ENCODE data around the gene MTIF3.

DNA sequence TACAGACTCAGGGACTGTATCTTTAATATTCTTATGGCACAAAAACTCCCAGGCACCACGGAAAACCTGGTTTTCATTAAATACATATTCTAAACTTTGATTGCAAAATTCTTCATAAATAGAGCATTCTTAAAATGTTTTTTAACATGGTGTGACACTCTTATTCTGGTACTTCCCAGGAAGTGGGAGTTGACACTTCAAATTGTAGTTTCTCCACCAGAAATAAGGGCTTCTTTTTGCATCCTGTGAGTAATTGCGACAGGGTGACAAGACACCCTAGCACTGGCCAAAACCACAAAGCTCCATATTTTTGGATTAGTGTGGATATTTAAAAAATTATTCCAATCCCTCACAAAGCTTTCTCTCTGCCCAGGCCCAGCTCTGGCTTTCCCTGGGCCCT, 43.6 kb upstream of the MTIF3 start:
- TF ChIP-seq, protein P1, sequence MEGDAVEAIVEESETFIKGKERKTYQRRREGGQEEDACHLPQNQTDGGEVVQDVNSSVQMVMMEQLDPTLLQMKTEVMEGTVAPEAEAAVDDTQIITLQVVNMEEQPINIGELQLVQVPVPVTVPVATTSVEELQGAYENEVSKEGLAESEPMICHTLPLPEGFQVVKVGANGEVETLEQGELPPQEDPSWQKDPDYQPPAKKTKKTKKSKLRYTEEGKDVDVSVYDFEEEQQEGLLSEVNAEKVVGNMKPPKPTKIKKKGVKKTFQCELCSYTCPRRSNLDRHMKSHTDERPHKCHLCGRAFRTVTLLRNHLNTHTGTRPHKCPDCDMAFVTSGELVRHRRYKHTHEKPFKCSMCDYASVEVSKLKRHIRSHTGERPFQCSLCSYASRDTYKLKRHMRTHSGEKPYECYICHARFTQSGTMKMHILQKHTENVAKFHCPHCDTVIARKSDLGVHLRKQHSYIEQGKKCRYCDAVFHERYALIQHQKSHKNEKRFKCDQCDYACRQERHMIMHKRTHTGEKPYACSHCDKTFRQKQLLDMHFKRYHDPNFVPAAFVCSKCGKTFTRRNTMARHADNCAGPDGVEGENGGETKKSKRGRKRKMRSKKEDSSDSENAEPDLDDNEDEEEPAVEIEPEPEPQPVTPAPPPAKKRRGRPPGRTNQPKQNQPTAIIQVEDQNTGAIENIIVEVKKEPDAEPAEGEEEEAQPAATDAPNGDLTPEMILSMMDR (IDR thresholded peaks at IDR 0.05; ENCODE audit: borderline replicate concordance, extremely low read depth, low read length, poor library complexity, severe bottlenecking), result no peak
- no peak for TF ChIP-seq EZH2 (IDR thresholded peaks at IDR 0.05; ENCODE audit: borderline replicate concordance, low read depth, low read length, severe bottlenecking)
